IMR-90 (cell line): ENCODE data around the gene MYH13. TPM values are rescaled to one million over a fixed set of nuclear protein-coding genes. Genes with fewer than 3 reads are reported as not detected.

Experiments used
- ATAC-seq: fragments of 200-7000 bp; cut with Tn5 transposase; 2 replicates; pipeline ENCODE4 v1.9.1; 2020; ENCODE audit warnings: low read depth, mild to moderate bottlenecking, moderate library complexity
- BruUV-seq: library from RNA; stranded (reverse); fragments of 400-500 nt; replicated peaks from 2 replicates; lab custom pipeline; 2021; lab: Mats Ljungman, UMichigan
- CTCF ChIA-PET: fragments of 300-600 bp; formaldehyde crosslinking; extraction: SDS; loops from one replicate; lab custom pipeline; 2021; ENCODE audit warnings: antibody characterized with exemption; lab: Yijun Ruan, JAX
- POLR2A ChIA-PET: fragments of 300-600 bp; sonication (Branson Sonifier 250); formaldehyde crosslinking; loops from one replicate; lab custom pipeline; 2022; ENCODE audit warnings: antibody characterized with exemption; ENCODE audit not compliant: unreplicated experiment; lab: Charles Lee
- DNase-seq: peaks from one replicate; pipeline ENCODE4 v3.0.0; 2013
- H2AFZ ChIP-seq: replicated peaks from 2 replicates; pipeline ENCODE3; 2013; ENCODE audit warnings: low read length, mild to moderate bottlenecking; ENCODE audit not compliant: poor library complexity
- H2AK5ac ChIP-seq: 2 replicates; pipeline ENCODE4 v1.6.1; 2013; ENCODE audit warnings: low read depth, low read length, inconsistent platforms
- H2AK9ac ChIP-seq: replicated peaks from 2 replicates; pipeline ENCODE3; 2013; ENCODE audit warnings: mild to moderate bottlenecking, low read depth, low read length, moderate library complexity; ENCODE audit not compliant: poor library complexity
- H2BK120ac ChIP-seq: 2 replicates; pipeline ENCODE4 v1.6.1; 2013; ENCODE audit warnings: low read depth, low read length, inconsistent platforms
- H2BK15ac ChIP-seq: 3 replicates; pipeline ENCODE4 v1.6.1; 2013; ENCODE audit warnings: low read depth, low read length, inconsistent platforms
- H2BK20ac ChIP-seq: 2 replicates; pipeline ENCODE4 v1.6.1; 2013; ENCODE audit warnings: low read depth, mild to moderate bottlenecking, inconsistent platforms, low read length, moderate library complexity
- H2BK5ac ChIP-seq: 2 replicates; pipeline ENCODE4 v1.6.1; 2013; ENCODE audit warnings: mild to moderate bottlenecking, low read depth, low read length, inconsistent platforms; ENCODE audit not compliant: poor library complexity, severe bottlenecking
- H3K14ac ChIP-seq: replicated peaks from 2 replicates; pipeline ENCODE4 v1.6.1; 2013; ENCODE audit warnings: low read depth, low read length, inconsistent platforms
- H3K18ac ChIP-seq: 2 replicates; pipeline ENCODE4 v1.6.1; 2013; ENCODE audit warnings: low read depth, low read length, control low read depth
- H3K23ac ChIP-seq: 2 replicates; pipeline ENCODE4 v1.6.1; 2013; ENCODE audit warnings: low read depth, low read length, inconsistent platforms
- H3K27ac ChIP-seq: 2 replicates; pipeline ENCODE4 v1.5.1; 2013; ENCODE audit warnings: mild to moderate bottlenecking, control low read depth, low read length; ENCODE audit not compliant: insufficient read depth
- H3K27me3 ChIP-seq: 2 replicates; pipeline ENCODE4 v1.6.1; 2013; ENCODE audit warnings: low read length; ENCODE audit not compliant: control insufficient read depth, insufficient read depth
- H3K36me3 ChIP-seq: 2 replicates; pipeline ENCODE4 v1.6.1; 2013; ENCODE audit warnings: low read length, mixed read lengths; ENCODE audit not compliant: control insufficient read depth, insufficient read depth
- H3K4ac ChIP-seq: 2 replicates; pipeline ENCODE4 v1.6.1; 2013; ENCODE audit warnings: low read depth, low read length, inconsistent platforms
- H3K4me1 ChIP-seq: 2 replicates; pipeline ENCODE4 v1.6.1; 2013; ENCODE audit warnings: low read length, mixed read lengths; ENCODE audit not compliant: control insufficient read depth, insufficient read depth
- H3K4me2 ChIP-seq: 2 replicates; pipeline ENCODE4 v1.6.1; 2013; ENCODE audit warnings: low read depth, mild to moderate bottlenecking, control low read depth, low read length, moderate library complexity
- H3K4me3 ChIP-seq: 2 replicates; pipeline ENCODE4 v1.5.1; 2013; ENCODE audit warnings: low read depth, mild to moderate bottlenecking, control low read depth, low read length, moderate library complexity; ENCODE audit not compliant: insufficient read depth
- H3K56ac ChIP-seq: 2 replicates; pipeline ENCODE4 v1.6.1; 2013; ENCODE audit warnings: low read length, inconsistent platforms; ENCODE audit not compliant: insufficient read depth; ENCODE audit errors: extremely low read depth
- H3K79me1 ChIP-seq, 2 experiments: 2 replicates each; pipeline ENCODE4 v1.6.1; 2013; ENCODE audit warnings: low read length in 2 of 2, inconsistent platforms in 1 of 2, low read depth in 1 of 2
- H3K9ac ChIP-seq: 2 replicates; pipeline ENCODE4 v1.6.1; 2013; ENCODE audit warnings: low read depth, low read length, control low read depth
- H3K9me1 ChIP-seq: 2 replicates; pipeline ENCODE4 v1.6.1; 2013; ENCODE audit warnings: low read length, inconsistent platforms; ENCODE audit not compliant: insufficient read depth
- H3K9me3 ChIP-seq: 2 replicates; pipeline ENCODE4 v1.6.1; 2013; ENCODE audit warnings: low read length; ENCODE audit not compliant: control insufficient read depth, insufficient read depth
- H4K20me1 ChIP-seq: 2 replicates; pipeline ENCODE4 v1.6.1; 2013; ENCODE audit warnings: low read length, inconsistent platforms; ENCODE audit not compliant: insufficient read depth
- H4K5ac ChIP-seq: 2 replicates; pipeline ENCODE4 v1.6.1; 2013; ENCODE audit warnings: mild to moderate bottlenecking, low read depth, low read length, control low read depth
- H4K8ac ChIP-seq, 2 experiments: 2 replicates each; pipeline ENCODE4 v1.6.1; 2013; ENCODE audit warnings: low read depth in 2 of 2, low read length in 2 of 2, control low read depth in 1 of 2, inconsistent platforms in 1 of 2
- H4K91ac ChIP-seq: 2 replicates; pipeline ENCODE4 v1.6.1; 2013; ENCODE audit warnings: low read depth, low read length, inconsistent platforms; ENCODE audit not compliant: insufficient read depth
- BHLHE40 ChIP-seq: fragments of 150-350 bp; IDR thresholded peaks from 2 replicates; pipeline ENCODE4 v1.6.1; 2016; ENCODE audit warnings: mild to moderate bottlenecking, low read depth, low read length
- CEBPB ChIP-seq: IDR thresholded peaks from 2 replicates; pipeline ENCODE4 v1.6.1; 2012; ENCODE audit warnings: low read depth, low read length, improper control_type of control experiment
- CHD1 ChIP-seq: IDR thresholded peaks from 2 replicates; pipeline ENCODE4 v1.6.1; 2012; ENCODE audit warnings: low read depth, low read length, improper control_type of control experiment
- ELK1 ChIP-seq: fragments of 150-350 bp; IDR thresholded peaks from 2 replicates; pipeline ENCODE4 v1.6.1; 2016; ENCODE audit warnings: low read depth, mild to moderate bottlenecking, low read length, moderate library complexity, borderline replicate concordance
- FOS ChIP-seq: fragments of 150-350 bp; IDR thresholded peaks from 2 replicates; pipeline ENCODE4 v1.6.1; 2016; ENCODE audit warnings: low read depth, low read length
- MAFK ChIP-seq: IDR thresholded peaks from 2 replicates; pipeline ENCODE4 v1.6.1; 2012; ENCODE audit warnings: low read depth, low read length, improper control_type of control experiment
- MAZ ChIP-seq: IDR thresholded peaks from 2 replicates; pipeline ENCODE4 v1.6.1; 2012; ENCODE audit warnings: low read depth, mild to moderate bottlenecking, low read length, improper control_type of control experiment, moderate library complexity, borderline replicate concordance
- MXI1 ChIP-seq: IDR thresholded peaks from 2 replicates; pipeline ENCODE4 v1.6.1; 2012; ENCODE audit warnings: low read depth, mild to moderate bottlenecking, low read length, moderate library complexity, borderline replicate concordance
- NFE2L2 ChIP-seq: fragments of 150-350 bp; IDR thresholded peaks from 2 replicates; pipeline ENCODE4 v1.6.1; 2016; ENCODE audit warnings: low read depth, mild to moderate bottlenecking, low read length
- POLR2A ChIP-seq: IDR thresholded peaks from 2 replicates; pipeline ENCODE4 v1.6.1; 2012; ENCODE audit warnings: mild to moderate bottlenecking, low read depth, low read length
- RAD21 ChIP-seq: IDR thresholded peaks from 2 replicates; pipeline ENCODE4 v1.6.1; 2012; ENCODE audit warnings: low read length, improper control_type of control experiment
- RFX5 ChIP-seq: IDR thresholded peaks from 2 replicates; pipeline ENCODE4 v1.8.0; 2012; ENCODE audit warnings: low read depth, mild to moderate bottlenecking, low read length, moderate library complexity
- SMC3 ChIP-seq: fragments of 150-350 bp; IDR thresholded peaks from 2 replicates; pipeline ENCODE4 v1.6.1; 2016; ENCODE audit warnings: low read depth, mild to moderate bottlenecking, antibody characterized with exemption, low read length, moderate library complexity
- WGBS, 2 experiments: methylation state at CpG; one replicate each; pipeline versions ENCODE4 v1.1.5 to v1.1.7; 2013; ENCODE audit warnings: missing lambda C conversion rate in 2 of 2; ENCODE audit not compliant: insufficient read length in 1 of 2; ENCODE audit errors: extremely low coverage in 2 of 2; 5-methylcytosine and 5-hydroxymethylcytosine counted together
- dilution Hi-C: fragments of 300-500 bp; cut with HindIII; formaldehyde crosslinking; loops from one replicate; pipeline ENCODE4 v1.14.3; 2018; ENCODE audit warnings: low sequenced_read_pairs; ENCODE audit not compliant: unreplicated experiment
- in situ Hi-C: fragments of 300-500 bp; cut with MboI; formaldehyde crosslinking; loops from 3 replicates; pipeline ENCODE4 v1.14.3; 2019; ENCODE audit warnings: low sequenced_read_pairs, inconsistent platforms, mixed read lengths
- intact Hi-C: fragments of 100-400 bp; cut with micrococcal nuclease; formaldehyde crosslinking; loops from 2 replicates; pipeline ENCODE4 v1.10.0; 2022
- polyA plus RNA-seq, 3 experiments: library from polyadenylated mRNA; depleted of rRNA; stranded (reverse); fragments of >200 nt; gene quantifications; 2 replicates each; pipeline ENCODE4 v1.2.3, GENCODE V29; 2012; ENCODE audit warnings: low replicate concordance in 1 of 3
- total RNA-seq: library from RNA; depleted of rRNA; stranded (reverse); fragments of >200 nt; gene quantifications from 2 replicates; pipeline ENCODE4 v1.2.3, GENCODE V29; 2012

The MYH13 gene
- total and polyA plus RNA-seq, 2 of the 4 experiments (the other 2 are of a cell fraction) = not detected

GRCh38 chr17:10309003-10309974 lies 63.5 kb downstream of the MYH13 start:
- H3K27me3 ChIP-seq = peaks cover 1% of the 10 kb centered on the region; the same call in 1 of the 2 replicates
- H3K14ac ChIP-seq = no peak overlapping the region
- H3K4me2 ChIP-seq = no peak overlapping the region
- DNase-seq (no peak), ATAC-seq (no peak)
- H3K23ac ChIP-seq = no peak overlapping the region
- H2AFZ ChIP-seq = no peak overlapping the region
- 91% methylated on average over 19 of the region's 44 CpGs; no CpG with 5 or more reads in 1 of the 2 experiments for WGBS, 2 experiments
- no peak overlapping the region for H3K56ac ChIP-seq
- no TSS peak for BruUV-seq
- H3K4me3 ChIP-seq = no peak overlapping the region
- no peak overlapping the region for H4K8ac ChIP-seq
- H3K9ac ChIP-seq = no peak overlapping the region
- no peak overlapping the region for H3K4ac ChIP-seq
- POLR2A ChIA-PET = no interaction called here
- no peak overlapping the region for H3K27ac ChIP-seq
- no peak overlapping the region for H2BK20ac ChIP-seq
- TF ChIP-seq MXI1 (no peak), MAFK (no peak), NFE2L2 (no peak), BHLHE40 (no peak), MAZ (no peak), RFX5 (no peak), RAD21 (no peak), CHD1 (no peak), ELK1 (no peak), SMC3 (no peak), POLR2A (no peak), CEBPB (no peak), FOS (no peak)
- intact Hi-C loops (no loop called here), in situ Hi-C loops (no loop called here), dilution Hi-C loops (no loop called here)
- no peak overlapping the region for H4K91ac ChIP-seq
- no peak overlapping the region for H2AK9ac ChIP-seq
- no peak overlapping the region for H2BK15ac ChIP-seq
- no peaks in the 10 kb centered on the region for H3K36me3 ChIP-seq
- no peaks in the 10 kb centered on the region for H3K9me3 ChIP-seq
- no peak overlapping the region for H3K18ac ChIP-seq
- CTCF ChIA-PET = no interaction called here
- no peaks in the 10 kb centered on the region for H3K4me1 ChIP-seq
- no peaks in the 10 kb centered on the region for H4K20me1 ChIP-seq
- no peak overlapping the region for H4K5ac ChIP-seq
- H2AK5ac ChIP-seq = no peak overlapping the region
- no peaks in the 10 kb centered on the region for H3K79me1 ChIP-seq
- no peak overlapping the region for H2BK5ac ChIP-seq
- H3K9me1 ChIP-seq = no peaks in the 10 kb centered on the region
- H2BK120ac ChIP-seq = no peak overlapping the region
